ENCODE measurements around the gene ATP10A. TPM values are rescaled to one million over a fixed set of nuclear protein-coding genes. Genes with fewer than 3 reads are reported as not detected.

Gene ATP10A
- total and polyA plus RNA-seq, 11 donors: 0.53 to 3.3 (median 1.0) TPM

DNA sequence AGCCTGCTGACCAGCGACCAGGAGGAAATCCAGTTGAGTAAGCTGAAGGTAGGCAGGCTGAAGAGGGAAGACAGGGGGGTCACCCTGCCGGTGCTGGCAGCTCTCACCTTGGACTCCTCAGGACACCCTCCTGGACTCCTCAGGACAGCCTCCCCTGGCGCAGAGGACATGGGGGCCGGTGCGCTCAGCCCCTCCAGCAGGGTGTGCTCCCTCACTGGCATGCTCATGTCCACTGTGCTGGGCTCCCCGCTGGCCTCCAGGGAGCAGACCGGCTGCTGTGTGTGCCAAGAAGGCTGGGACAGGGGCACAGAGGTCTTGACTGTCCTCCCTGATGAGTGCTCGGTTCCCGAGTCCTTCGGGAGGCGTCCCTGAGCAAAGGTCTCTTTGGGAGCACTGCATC, 183.6 kb downstream of the ATP10A start:
- intact Hi-C loops (cut with DNase I): no loop called here
- H3K27me3 ChIP-seq: no peaks in the 10 kb centered on the region
- H3K27ac ChIP-seq: no peak overlapping the region
- 76 to 88% (median 87%) methylated on average over 6 to 11 of the region's 11 CpGs for WGBS, 4 donors
- DNase-seq (no peak), ATAC-seq (no peak)
- peaks cover 0 to 29% (median 12%) of the 10 kb centered on the region in 12 donors for H3K4me1 ChIP-seq
- H3K4me3 ChIP-seq: no peak overlapping the region
- H3K9me3 ChIP-seq: peaks cover 0 to 4% (median 0%) of the 10 kb centered on the region in 12 donors
- H3K36me3 ChIP-seq: no peaks in the 10 kb centered on the region
- no peak for TF ChIP-seq POLR2A (IDR thresholded peaks at IDR 0.05)
- TF ChIP-seq, protein P1, sequence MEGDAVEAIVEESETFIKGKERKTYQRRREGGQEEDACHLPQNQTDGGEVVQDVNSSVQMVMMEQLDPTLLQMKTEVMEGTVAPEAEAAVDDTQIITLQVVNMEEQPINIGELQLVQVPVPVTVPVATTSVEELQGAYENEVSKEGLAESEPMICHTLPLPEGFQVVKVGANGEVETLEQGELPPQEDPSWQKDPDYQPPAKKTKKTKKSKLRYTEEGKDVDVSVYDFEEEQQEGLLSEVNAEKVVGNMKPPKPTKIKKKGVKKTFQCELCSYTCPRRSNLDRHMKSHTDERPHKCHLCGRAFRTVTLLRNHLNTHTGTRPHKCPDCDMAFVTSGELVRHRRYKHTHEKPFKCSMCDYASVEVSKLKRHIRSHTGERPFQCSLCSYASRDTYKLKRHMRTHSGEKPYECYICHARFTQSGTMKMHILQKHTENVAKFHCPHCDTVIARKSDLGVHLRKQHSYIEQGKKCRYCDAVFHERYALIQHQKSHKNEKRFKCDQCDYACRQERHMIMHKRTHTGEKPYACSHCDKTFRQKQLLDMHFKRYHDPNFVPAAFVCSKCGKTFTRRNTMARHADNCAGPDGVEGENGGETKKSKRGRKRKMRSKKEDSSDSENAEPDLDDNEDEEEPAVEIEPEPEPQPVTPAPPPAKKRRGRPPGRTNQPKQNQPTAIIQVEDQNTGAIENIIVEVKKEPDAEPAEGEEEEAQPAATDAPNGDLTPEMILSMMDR (IDR thresholded peaks at IDR 0.05): no peak

DNA sequence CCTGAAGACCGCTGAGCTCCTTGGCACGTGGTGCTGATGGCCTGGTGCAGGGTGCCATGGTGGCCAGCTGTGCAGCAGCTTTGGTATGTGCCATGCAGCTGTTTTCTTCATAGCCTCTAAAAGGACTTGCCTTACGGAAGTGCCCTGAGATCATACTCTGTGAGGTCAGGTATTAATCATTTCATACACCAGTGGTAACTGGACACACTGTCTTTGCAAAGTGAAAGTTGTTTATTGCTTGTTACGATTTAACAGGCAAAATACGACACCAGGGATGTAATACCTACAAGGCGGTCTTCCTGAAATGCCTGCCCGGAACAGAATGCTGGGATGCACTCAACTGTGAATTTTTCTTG, 184.6 kb downstream of the ATP10A start:
- WGBS, 4 donors: 88 to 99% (median 91%) methylated on average over 7 of the region's 7 CpGs
- DNase-seq (no peak), ATAC-seq (no peak)
- no peak overlapping the region for H3K27ac ChIP-seq
- H3K4me3 ChIP-seq: no peak overlapping the region
- H3K4me1 ChIP-seq: peaks cover 0 to 21% (median 10%) of the 10 kb centered on the region in 12 donors
- no peak for TF ChIP-seq POLR2A (IDR thresholded peaks at IDR 0.05)
- TF ChIP-seq, protein P1 (IDR thresholded peaks at IDR 0.05): no peak
- no peaks in the 10 kb centered on the region for H3K27me3 ChIP-seq
- no peaks in the 10 kb centered on the region for H3K36me3 ChIP-seq
- intact Hi-C loops (cut with DNase I): no loop called here
- no peaks in the 10 kb centered on the region for H3K9me3 ChIP-seq

DNA sequence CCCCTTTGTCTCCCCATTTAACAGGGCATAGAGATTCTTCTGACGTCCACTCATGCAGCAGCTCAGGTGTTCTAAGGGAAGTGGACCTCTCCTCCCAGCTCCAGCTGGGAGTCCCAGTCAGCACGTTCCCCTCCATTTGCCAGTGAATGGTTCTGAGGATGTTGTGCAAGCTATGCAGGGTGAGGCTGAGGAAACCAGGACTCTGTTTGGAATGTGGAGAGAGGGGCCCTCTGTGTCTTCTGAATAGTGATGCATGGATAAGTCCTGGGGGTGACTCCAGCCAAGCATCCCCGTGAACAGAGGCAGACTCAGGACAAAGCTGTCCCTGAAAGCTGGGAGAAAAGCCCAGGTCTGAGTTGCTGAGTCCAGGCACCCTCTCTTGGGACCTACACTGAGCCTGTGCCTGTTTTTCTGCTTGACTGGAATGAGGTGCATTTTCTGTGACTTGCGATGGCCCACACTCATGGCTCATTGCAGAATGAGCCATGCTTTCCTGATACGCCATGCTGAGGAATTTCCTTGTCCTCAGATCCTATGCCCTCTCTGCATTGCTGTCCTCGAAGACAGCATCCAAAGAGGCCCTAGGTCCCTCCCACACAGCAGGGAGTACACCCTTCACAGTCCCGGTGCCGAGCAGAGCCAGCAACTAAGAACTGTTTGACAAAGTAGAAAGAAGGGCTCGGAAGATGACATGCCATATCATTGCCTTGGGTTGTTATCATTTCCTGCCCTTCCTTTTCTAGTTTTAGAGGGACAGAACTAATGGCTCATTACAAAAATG, 185.2 kb downstream of the ATP10A start:
- 64 to 76% (median 66%) methylated on average over 8 to 9 of the region's 9 CpGs for WGBS, 4 donors
- TF ChIP-seq POLR2A (IDR thresholded peaks at IDR 0.05): no peak
- TF ChIP-seq, protein P1 (IDR thresholded peaks at IDR 0.05): no peak
- H3K4me3 ChIP-seq: no peak overlapping the region
- no peaks in the 10 kb centered on the region for H3K36me3 ChIP-seq
- DNase-seq (no peak), ATAC-seq (no peak)
- peaks cover 0 to 15% (median 5%) of the 10 kb centered on the region in 12 donors for H3K4me1 ChIP-seq
- H3K27me3 ChIP-seq: no peaks in the 10 kb centered on the region
- intact Hi-C loops (cut with DNase I): no loop called here
- H3K9me3 ChIP-seq: no peaks in the 10 kb centered on the region
- H3K27ac ChIP-seq: no peak overlapping the region

DNA sequence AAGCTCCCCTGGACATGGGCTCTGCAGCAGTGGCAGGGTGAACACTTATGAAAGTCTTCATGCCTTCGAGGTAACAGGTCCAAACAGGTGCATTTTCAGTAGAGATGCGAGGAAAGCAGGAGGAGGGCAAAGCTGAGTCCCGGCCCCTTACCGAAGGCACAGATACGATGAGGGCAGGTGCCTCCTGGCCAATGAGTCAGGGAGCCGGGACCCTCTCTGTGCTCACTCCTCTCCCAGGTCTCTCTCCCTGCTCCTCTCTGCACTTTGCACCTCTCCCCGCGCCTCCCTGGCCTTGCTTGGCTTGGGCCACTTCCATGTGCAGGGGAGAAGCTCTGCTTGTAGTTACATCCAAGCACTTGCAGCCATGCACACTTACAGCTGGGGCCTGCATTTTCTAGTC, 187.1 kb downstream of the ATP10A start:
- ATAC-seq: no peak
- Histone ChIP-seq H3K4me3 (no peak overlapping the region), H3K9me3 (no peaks in the 10 kb centered on the region), H3K27ac (no peak overlapping the region), H3K36me3 (no peaks in the 10 kb centered on the region), H3K4me1 (peaks cover 0 to 15% (median 6%) of the 10 kb centered on the region in 12 donors), H3K27me3 (no peaks in the 10 kb centered on the region)
- intact Hi-C loops (cut with DNase I): no loop called here
- no peak for DNase-seq
- TF ChIP-seq, protein P1 (IDR thresholded peaks at IDR 0.05): no peak
- no peak for TF ChIP-seq POLR2A (IDR thresholded peaks at IDR 0.05)
- WGBS, 4 donors: 89 to 91% (median 90%) methylated on average over 8 of the region's 8 CpGs

Measured in heart left ventricle (tissue), 16 donors.